Measurements from ENCODE around the gene AKT1.
"Not testable (repeated sequence)": the region's sequence is repeated elsewhere in the genome, so short reads cannot be mapped to it uniquely, and the experiment has no call there.

Gene AKT1

DNA sequence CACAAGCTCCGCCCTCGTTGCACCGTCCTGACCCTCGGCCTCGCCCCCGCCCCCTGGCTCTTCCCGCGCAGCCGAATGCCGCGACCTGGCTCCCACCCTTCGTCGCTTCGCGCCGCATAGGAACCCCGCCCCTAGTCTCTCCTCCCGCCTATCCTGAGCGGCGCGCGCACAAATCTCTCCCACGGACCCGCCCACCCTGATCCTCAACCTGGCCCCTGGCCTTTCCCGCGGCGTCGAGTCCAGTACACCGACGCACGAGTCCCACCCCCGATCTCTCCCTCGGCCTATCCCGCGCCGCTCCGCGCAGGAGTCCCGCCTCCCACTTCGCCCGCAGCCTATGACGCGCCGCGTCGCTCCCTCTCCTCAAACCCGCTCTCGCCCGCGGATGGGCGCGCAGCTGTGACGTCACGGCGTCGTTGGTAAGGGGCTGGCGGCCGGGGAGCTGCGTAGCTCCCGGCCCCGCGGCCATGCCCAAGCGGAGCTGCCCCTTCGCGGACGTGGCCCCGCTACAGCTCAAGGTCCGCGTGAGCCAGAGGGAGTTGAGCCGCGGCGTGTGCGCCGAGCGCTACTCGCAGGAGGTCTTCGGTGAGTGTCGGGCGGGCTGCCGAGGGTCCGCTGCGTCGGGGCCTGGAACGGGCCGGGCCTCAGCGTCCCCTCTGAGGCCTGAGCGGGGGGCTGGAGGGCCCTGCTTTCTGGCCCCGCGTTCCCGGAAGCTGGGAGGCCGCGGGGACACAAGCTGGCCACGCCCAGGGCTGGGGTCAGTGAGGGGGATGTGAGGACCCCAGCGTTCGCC is 42.6 kb downstream of the AKT1 start, which contains the start of gene SIVA1:
Gene SIVA1, plus strand, starts transcription at position 413 of the 793 bp plus-strand sequence. Its CDS starts 55 bp downstream, at position 468.
- FAIRE-seq (no peak), DNase-seq (ENCODE audit: insufficient read length, low spot score) (peak; percentile 97)
- TF ChIP-seq, protein P1, sequence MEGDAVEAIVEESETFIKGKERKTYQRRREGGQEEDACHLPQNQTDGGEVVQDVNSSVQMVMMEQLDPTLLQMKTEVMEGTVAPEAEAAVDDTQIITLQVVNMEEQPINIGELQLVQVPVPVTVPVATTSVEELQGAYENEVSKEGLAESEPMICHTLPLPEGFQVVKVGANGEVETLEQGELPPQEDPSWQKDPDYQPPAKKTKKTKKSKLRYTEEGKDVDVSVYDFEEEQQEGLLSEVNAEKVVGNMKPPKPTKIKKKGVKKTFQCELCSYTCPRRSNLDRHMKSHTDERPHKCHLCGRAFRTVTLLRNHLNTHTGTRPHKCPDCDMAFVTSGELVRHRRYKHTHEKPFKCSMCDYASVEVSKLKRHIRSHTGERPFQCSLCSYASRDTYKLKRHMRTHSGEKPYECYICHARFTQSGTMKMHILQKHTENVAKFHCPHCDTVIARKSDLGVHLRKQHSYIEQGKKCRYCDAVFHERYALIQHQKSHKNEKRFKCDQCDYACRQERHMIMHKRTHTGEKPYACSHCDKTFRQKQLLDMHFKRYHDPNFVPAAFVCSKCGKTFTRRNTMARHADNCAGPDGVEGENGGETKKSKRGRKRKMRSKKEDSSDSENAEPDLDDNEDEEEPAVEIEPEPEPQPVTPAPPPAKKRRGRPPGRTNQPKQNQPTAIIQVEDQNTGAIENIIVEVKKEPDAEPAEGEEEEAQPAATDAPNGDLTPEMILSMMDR (IDR thresholded peaks at IDR 0.05; ENCODE audit: insufficient read depth, missing control alignments) = no peak

DNA sequence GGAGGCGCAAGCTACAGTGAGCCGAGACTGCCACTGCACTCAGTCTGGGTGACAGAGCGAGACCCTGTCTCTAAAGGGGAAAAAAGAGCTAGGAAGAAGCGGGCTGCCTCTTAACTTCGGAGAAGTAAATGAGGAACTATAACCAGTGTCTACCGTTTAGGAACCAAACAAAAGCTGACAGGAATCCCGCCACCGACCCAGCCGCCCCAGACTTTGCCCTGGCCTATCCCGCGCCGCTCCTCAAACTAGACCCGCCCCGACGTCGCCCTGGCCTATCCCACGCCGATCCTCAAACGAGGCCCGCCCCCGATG is 43.2 kb downstream of the AKT1 start:
- TF ChIP-seq, protein P1 (IDR thresholded peaks at IDR 0.05; ENCODE audit: insufficient read depth, missing control alignments) = no peak
- DNase-seq (ENCODE audit: insufficient read length, low spot score) = no peak
- FAIRE-seq = no peak

DNA sequence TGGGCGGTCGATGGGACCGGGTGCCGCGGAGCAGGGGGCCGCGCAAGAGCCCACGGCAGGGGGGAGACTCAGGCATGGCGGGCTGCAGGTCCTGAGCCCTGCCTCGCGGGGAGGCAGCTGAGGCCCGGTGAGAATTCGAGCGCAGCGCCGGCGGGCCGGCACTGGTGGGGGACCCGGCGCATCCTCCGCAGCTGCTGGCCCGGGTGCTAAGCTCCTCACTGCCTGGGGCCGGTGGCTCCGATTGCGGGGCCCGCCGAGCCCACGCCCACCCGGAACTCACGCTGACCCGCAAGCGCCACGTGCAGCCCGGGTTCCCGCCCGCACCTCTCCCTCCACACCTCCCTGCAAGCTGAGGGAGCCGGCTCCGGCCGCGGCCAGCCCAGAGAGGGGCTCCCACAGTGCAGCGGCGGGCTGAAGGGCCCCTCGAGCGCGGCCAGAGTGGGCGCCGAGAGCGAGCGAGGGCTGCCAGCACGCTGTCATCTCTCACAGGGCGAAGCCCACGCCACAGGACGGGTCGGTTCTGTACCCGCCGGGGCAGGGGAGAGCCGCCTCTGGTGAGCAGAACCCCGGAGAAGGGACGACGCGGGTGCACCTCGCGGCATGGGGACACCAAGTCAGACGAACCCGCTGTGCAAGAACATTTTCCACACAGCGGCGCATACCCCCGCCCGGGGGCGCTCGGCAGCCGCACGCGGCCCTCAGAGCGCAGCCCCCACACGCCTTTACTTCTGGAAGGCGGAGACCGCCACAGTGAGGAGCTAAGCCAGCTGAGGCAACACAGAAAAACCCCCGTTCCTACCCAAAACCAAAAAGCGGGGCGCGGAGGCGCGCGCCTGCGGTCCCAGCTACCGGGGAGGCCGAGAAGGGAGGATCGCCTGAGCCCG is 43.8 kb downstream of the AKT1 start:
- DNase-seq (ENCODE audit: insufficient read length, low spot score) (no peak), FAIRE-seq (no peak)
- TF ChIP-seq, protein P1 (IDR thresholded peaks at IDR 0.05; ENCODE audit: insufficient read depth, missing control alignments) = no peak

DNA sequence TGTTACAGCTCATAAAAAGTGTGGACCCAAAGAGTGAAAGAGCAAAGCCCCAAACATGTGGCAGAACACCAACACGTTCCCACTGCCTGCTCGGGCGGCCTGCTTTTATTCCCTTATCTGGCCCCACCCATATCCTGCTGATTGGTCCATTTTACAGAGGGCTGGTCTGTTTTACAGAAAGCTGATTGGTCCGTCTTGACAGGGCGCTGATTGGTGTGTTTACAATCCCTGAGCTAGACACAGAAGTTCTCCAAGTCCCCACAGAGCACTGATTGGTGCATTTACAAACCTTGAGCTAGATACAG is 44.8 kb downstream of the AKT1 start:
- not testable (repeated sequence) for DNase-seq (ENCODE audit: insufficient read length, low spot score); FAIRE-seq

DNA sequence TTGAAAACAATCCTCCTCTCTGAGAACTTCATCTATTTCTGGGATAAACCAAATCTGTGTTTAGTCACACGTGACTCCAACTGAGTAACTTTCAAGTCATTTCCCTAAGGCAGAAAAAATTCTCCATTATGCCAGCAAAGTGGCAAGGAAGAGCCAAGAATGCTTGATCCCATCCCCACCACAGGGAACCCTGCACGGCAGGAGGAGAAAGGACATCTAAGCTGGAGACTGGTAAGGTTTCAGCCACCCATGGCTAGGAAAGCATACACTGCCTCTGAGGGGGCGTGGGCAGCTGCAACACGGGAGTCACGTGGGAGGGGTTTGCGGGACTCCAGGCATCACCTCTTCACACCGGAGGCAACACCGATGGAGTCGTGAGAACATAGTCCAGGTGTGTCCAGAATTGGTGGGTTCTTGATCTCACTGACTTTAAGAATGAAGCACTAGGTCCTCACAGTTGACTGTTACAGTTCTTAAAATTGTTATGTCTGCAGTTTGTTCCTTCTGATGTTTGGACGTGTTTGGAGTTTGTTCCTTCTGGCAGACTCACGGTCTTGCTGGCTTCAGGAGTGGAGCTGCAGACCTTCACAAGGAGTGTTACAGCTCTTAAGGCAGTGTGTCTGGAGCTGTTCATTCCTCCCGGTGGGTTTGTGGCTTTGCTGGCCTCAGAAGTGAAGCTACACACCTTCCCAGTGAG is 45.3 kb downstream of the AKT1 start:
- DNase-seq (ENCODE audit: insufficient read length, low spot score) = no peak
- TF ChIP-seq, protein P1 (IDR thresholded peaks at IDR 0.05; ENCODE audit: insufficient read depth, missing control alignments) = no peak
- no peak for FAIRE-seq

DNA sequence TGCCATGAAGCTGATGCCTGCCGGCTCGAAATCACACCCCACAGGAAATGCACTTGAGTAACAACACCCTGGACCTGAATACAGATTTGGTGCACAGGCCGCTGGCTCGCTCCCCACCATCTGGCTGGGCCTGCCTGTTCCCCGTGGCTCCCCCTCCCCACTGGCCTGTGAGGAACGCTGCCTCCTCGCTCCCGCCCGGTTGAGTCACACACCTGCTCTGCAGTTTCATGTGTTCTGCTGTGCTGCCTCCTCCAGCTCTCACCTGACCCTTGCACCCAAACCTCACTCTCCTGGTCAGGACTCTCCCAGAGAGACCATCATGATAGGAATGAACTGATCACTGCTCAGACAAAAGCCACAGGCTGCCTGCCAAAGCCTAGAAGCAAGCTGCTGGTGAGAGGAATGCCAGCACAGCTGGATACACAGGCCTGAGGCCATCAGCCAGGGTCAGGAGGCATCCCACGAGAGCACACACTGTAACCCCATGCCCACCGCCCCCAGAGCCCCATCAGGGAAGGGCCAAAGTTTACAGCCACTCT is 46.4 kb downstream of the AKT1 start:
- no peak for DNase-seq (ENCODE audit: insufficient read length, low spot score)
- TF ChIP-seq, protein P1 (IDR thresholded peaks at IDR 0.05; ENCODE audit: insufficient read depth, missing control alignments) = no peak
- FAIRE-seq = no peak

DNA sequence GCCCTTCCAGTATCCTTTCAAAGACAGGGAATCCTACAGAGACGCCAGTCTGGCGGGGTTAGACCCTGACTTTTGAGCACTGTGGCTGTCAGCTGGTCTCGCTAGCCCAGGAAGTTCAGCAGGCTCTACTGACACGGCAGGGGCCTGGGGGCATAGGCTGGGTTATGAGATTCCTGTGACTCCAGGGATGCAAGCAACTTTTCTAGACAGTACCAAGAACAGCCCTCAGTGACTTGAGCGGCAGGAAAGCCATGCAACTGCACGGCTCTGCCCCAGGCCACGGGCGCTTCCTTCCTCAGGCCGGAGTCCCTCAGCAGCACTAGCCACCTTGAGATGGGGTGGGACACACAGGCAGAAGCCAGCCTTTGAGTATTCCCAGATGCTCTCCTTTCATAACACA is 47.7 kb downstream of the AKT1 start:
- DNase-seq (ENCODE audit: insufficient read length, low spot score) (no peak), FAIRE-seq (no peak)
- TF ChIP-seq, protein P1 (IDR thresholded peaks at IDR 0.05; ENCODE audit: insufficient read depth, missing control alignments) = no peak

Measured in D721Med (cell line).